HepG2 (cell line): Measurements from ENCODE around the gene ZNF584. TPM values are rescaled to one million over a fixed set of nuclear protein-coding genes. Genes with fewer than 3 reads are reported as not detected.

Experiments used
- ATAC-seq: fragments of 200-7000 bp; cut with Tn5 transposase; 3 replicates; pipeline ENCODE4 v1.9.1; 2020; ENCODE audit warnings: mild to moderate bottlenecking, moderate library complexity
- BruUV-seq: library from RNA; stranded (reverse); fragments of 400-500 nt; replicated peaks from 2 replicates; lab custom pipeline; 2021; lab: Mats Ljungman, UMichigan
- CTCF ChIA-PET: fragments of 300-600 bp; formaldehyde crosslinking; extraction: SDS; loops from one replicate; lab custom pipeline; 2021; ENCODE audit warnings: low total read pairs, inconsistent platforms, low intra/inter-chr PET ratio; lab: Yijun Ruan, JAX
- POLR2A ChIA-PET: fragments of 350-600 bp; sonication (Branson Sonifier 250); formaldehyde crosslinking; loops from one replicate; lab custom pipeline; 2020; ENCODE audit warnings: antibody characterized with exemption, inconsistent platforms; lab: Yijun Ruan, JAX
- DNase-seq: peaks from one replicate; pipeline ENCODE4 v3.0.0-alpha.2; 2015; ENCODE audit warnings: low spot score
- FAIRE-seq: peaks from 3 replicates; lab custom pipeline; 2011; peaks lifted over from hg19 to GRCh38; lab: Jason Lieb, UNC
- H2AFZ ChIP-seq: one replicate; pipeline ENCODE4 v1.6.1; 2011; ENCODE audit warnings: low read length, inconsistent platforms
- H3K27ac ChIP-seq: fragments of 300-600 bp; 3 replicates; pipeline ENCODE4 v1.8.0; 2011; ENCODE audit warnings: mixed run types, mild to moderate bottlenecking, mixed read lengths, low read length, inconsistent platforms; ENCODE audit not compliant: insufficient read depth; ENCODE audit errors: extremely low read length
- H3K27me3 ChIP-seq, 2 experiments: fragments of 200-600 bp in 1 of 2; 2 replicates in 1 of 2; 3 replicates in 1 of 2; pipeline versions ENCODE4 v1.6.0 to v1.8.0; 2011; ENCODE audit warnings: low read length in 2 of 2, mild to moderate bottlenecking in 2 of 2, moderate library complexity in 2 of 2, inconsistent platforms in 1 of 2; ENCODE audit not compliant: insufficient read depth in 2 of 2, control insufficient read depth in 1 of 2
- H3K36me3 ChIP-seq, 2 experiments: fragments of 200-600 bp in 1 of 2; replicated peaks in 1 of 2; 2 replicates in 1 of 2; 3 replicates in 1 of 2; pipeline versions ENCODE4 v1.5.1 to v1.8.0; 2011; ENCODE audit warnings: low read length in 2 of 2, inconsistent platforms in 1 of 2; ENCODE audit not compliant: insufficient read depth in 2 of 2, control insufficient read depth in 1 of 2
- H3K4me1 ChIP-seq: 2 replicates; pipeline ENCODE4 v1.5.1; 2012; ENCODE audit warnings: low read length, inconsistent platforms; ENCODE audit not compliant: insufficient read depth
- H3K4me2 ChIP-seq: 2 replicates; pipeline ENCODE4 v1.6.0; 2011; ENCODE audit warnings: low read depth, low read length, inconsistent platforms
- H3K4me3 ChIP-seq, 3 experiments: fragments of 200-600 bp in 1 of 3; sonication (generic), shearing (Covaris generic) in 1 of 3; replicated peaks in 1 of 3; 2 replicates each; pipeline ENCODE4 v1.5.1; 2011 to 2016; ENCODE audit warnings: low read length in 3 of 3, inconsistent platforms in 2 of 3, low read depth in 2 of 3, mild to moderate bottlenecking in 2 of 3, control low read depth in 1 of 3, mixed read lengths in 1 of 3; ENCODE audit not compliant: insufficient read depth in 1 of 3
- H3K79me2 ChIP-seq: one replicate; pipeline ENCODE4 v1.6.1; 2011; ENCODE audit warnings: low read length, inconsistent platforms; ENCODE audit not compliant: insufficient read depth
- H3K9ac ChIP-seq: 2 replicates; pipeline ENCODE4 v1.6.0; 2011; ENCODE audit warnings: mild to moderate bottlenecking, low read depth, low read length, inconsistent platforms; ENCODE audit not compliant: insufficient read depth
- H3K9me3 ChIP-seq: 2 replicates; pipeline ENCODE4 v1.5.1; 2012; ENCODE audit warnings: mild to moderate bottlenecking, low read length
- H4K20me1 ChIP-seq: 2 replicates; pipeline ENCODE4 v1.6.0; 2011; ENCODE audit warnings: inconsistent platforms, mild to moderate bottlenecking, low read length, moderate library complexity; ENCODE audit not compliant: insufficient read depth
- IKZF5 ChIP-seq: IDR thresholded peaks from 2 replicates; pipeline ENCODE4 v1.6.1; 2018; ENCODE audit warnings: missing genetic modification reagents, mild to moderate bottlenecking, missing compliant biosample characterization
- MLLT10 ChIP-seq: sonication (generic); formaldehyde crosslinking; IDR thresholded peaks from 2 replicates; pipeline ENCODE4 v1.4.0; 2020; ENCODE audit warnings: missing genetic modification reagents
- MTA1 ChIP-seq: sonication (generic); formaldehyde crosslinking; IDR thresholded peaks from 2 replicates; pipeline ENCODE4 v1.4.0; 2020; ENCODE audit warnings: missing genetic modification reagents, mild to moderate bottlenecking, borderline replicate concordance
- NFKBIZ ChIP-seq: IDR thresholded peaks from 2 replicates; pipeline ENCODE4 v1.6.1; 2018; ENCODE audit warnings: missing genetic modification reagents, missing compliant biosample characterization
- SSRP1 ChIP-seq: IDR thresholded peaks from 2 replicates; pipeline ENCODE4 v1.6.1; 2016; ENCODE audit warnings: control low read depth
- ZNF24 ChIP-seq: fragments of 450-650 bp; IDR thresholded peaks from 2 replicates; pipeline ENCODE4 v1.6.1; 2017; ENCODE audit warnings: antibody characterized with exemption, mild to moderate bottlenecking
- ZNF619 ChIP-seq: sonication (generic); formaldehyde crosslinking; IDR thresholded peaks from 2 replicates; pipeline ENCODE4 v1.4.0; 2020; ENCODE audit warnings: mild to moderate bottlenecking, missing genetic modification reagents
- WGBS: methylation state at CpG from one replicate; pipeline ENCODE4 v1.1.6; 2017; ENCODE audit warnings: low lambda C conversion rate; 5-methylcytosine and 5-hydroxymethylcytosine counted together
- in situ Hi-C: cut with HindIII; loops from 2 replicates; pipeline ENCODE4 v1.10.0; 2017; ENCODE audit warnings: low pct_unique_long_range_greater_than_20kb; ENCODE audit not compliant: extremely low pct_ligation_motif_present
- intact Hi-C: fragments of 100-400 bp; cut with micrococcal nuclease; formaldehyde crosslinking; loops from one replicate; pipeline ENCODE4 v1.10.0; 2022; ENCODE audit not compliant: unreplicated experiment
- polyA plus RNA-seq, 8 experiments: library from polyadenylated mRNA; depleted of rRNA in 3 of 8; stranded (reverse) in 7 of 8; unstranded in 1 of 8; fragments of >200 nt; fragmentation: Illumina TruSeq in 4 of 8; extraction: Trizol in 4 of 8; gene quantifications; 2 replicates each; pipeline versions ENCODE4 v1.2.1 to v1.2.3, GENCODE V29; 2011 to 2016; ENCODE audit warnings: low read depth in 4 of 8, missing spikeins in 1 of 8, mixed read lengths in 1 of 8; ENCODE audit not compliant: insufficient read depth in 1 of 8
- total RNA-seq, 5 experiments: library from RNA; depleted of rRNA; stranded (reverse); fragments of >200 nt; fragmentation: Illumina TruSeq; extraction: Trizol; gene quantifications; 2 replicates each; pipeline ENCODE4 v1.2.3, GENCODE V29; 2016; ENCODE audit warnings: low read depth in 1 of 5
- TF ChIP-seq, protein P1 (sequence below): sonication (generic); formaldehyde crosslinking; IDR thresholded peaks from 2 replicates; pipeline ENCODE4 v1.4.0; 2020; ENCODE audit warnings: missing genetic modification reagents, borderline replicate concordance

ZNF584 gene
- total and polyA plus RNA-seq, 2 of the 13 experiments (the other 11 are each of a cell fraction or from before 2014, with no cell fraction given) = 2.4 to 7.0 TPM

DNA sequence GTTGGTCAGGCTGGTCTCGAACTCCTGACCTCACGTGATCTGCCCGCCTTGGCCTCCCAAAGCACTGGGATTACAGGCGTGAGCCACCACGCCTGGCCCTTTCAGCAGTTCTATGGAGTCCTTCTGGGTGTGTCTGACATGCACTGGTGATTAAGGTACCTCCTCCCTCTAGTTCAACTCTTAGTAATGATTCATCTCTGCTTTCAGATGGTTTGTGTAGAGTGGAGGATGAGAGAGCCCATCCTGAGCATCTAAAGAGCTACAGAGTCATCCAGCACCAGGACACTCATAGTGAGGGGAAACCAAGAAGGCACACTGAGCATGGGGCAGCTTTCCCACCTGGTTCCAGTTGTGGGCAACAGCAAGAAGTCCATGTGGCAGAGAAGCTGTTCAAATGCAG, 8.2 kb downstream of the ZNF584 start:
- no peak for FAIRE-seq
- intact Hi-C loops (no loop called here), in situ Hi-C loops (no loop called here)
- CTCF ChIA-PET = no interaction called here
- DNase-seq = no peak
- POLR2A ChIA-PET = no interaction called here
- H3K36me3 ChIP-seq = peaks cover 5 to 17% of the 10 kb centered on the region in 2 experiments; a peak in 4 of 5 replicates
- no peak for TF ChIP-seq ZNF619
- TF ChIP-seq, protein P1, sequence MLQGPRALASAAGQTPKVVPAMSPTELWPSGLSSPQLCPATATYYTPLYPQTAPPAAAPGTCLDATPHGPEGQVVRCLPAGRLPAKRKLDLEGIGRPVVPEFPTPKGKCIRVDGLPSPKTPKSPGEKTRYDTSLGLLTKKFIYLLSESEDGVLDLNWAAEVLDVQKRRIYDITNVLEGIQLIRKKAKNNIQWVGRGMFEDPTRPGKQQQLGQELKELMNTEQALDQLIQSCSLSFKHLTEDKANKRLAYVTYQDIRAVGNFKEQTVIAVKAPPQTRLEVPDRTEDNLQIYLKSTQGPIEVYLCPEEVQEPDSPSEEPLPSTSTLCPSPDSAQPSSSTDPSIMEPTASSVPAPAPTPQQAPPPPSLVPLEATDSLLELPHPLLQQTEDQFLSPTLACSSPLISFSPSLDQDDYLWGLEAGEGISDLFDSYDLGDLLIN (CRISPR knock-in tag) = no peak
- no peak for TF ChIP-seq NFKBIZ
- no peak for TF ChIP-seq IKZF5
- TF ChIP-seq MTA1 (CRISPR knock-in tag) = no peak
- TF ChIP-seq SSRP1 (CRISPR knock-in tag) = no peak
- no peak for TF ChIP-seq MLLT10
- TF ChIP-seq ZNF24 = no peak
- no peak overlapping the region for H2AFZ ChIP-seq
- no peak overlapping the region for H3K27ac ChIP-seq
- BruUV-seq = no TSS peak
- WGBS = 96% methylated on average over 5 of the region's 5 CpGs
- no peak overlapping the region for H3K9ac ChIP-seq
- H3K4me1 ChIP-seq = peaks cover 10% of the 10 kb centered on the region
- no peak overlapping the region for H3K4me3 ChIP-seq
- H3K27me3 ChIP-seq = no peaks in the 10 kb centered on the region
- no peaks in the 10 kb centered on the region for H3K79me2 ChIP-seq
- H3K9me3 ChIP-seq = no peaks in the 10 kb centered on the region
- ATAC-seq = no peak
- no peak overlapping the region for H3K4me2 ChIP-seq
- H4K20me1 ChIP-seq = no peaks in the 10 kb centered on the region
